Astrocyte (in vitro differentiated cells and primary cell): ENCODE measurements around the gene CPLX4. TPM values are rescaled to one million over a fixed set of nuclear protein-coding genes. Genes with fewer than 3 reads are reported as not detected.

Experiments used
- DNase-seq: peaks from one replicate; pipeline ENCODE4 v3.0.0-alpha.2; 2010; ENCODE audit warnings: low read depth
- FAIRE-seq: peaks from 2 replicates; lab custom pipeline; 2011; peaks lifted over from hg19 to GRCh38; lab: Jason Lieb, UNC
- H2AFZ ChIP-seq: 2 replicates; pipeline ENCODE4 v1.6.0; 2012; ENCODE audit warnings: low read depth, low read length, inconsistent platforms
- H3K27ac ChIP-seq: 2 replicates; pipeline ENCODE4 v1.5.1; 2011; ENCODE audit warnings: low read depth, low read length, inconsistent platforms
- H3K27me3 ChIP-seq: 2 replicates; pipeline ENCODE4 v1.6.0; 2011; ENCODE audit warnings: low read length, inconsistent platforms; ENCODE audit not compliant: insufficient read depth
- H3K36me3 ChIP-seq: 2 replicates; pipeline ENCODE4 v1.5.1; 2011; ENCODE audit warnings: low read length, inconsistent platforms; ENCODE audit not compliant: insufficient read depth
- H3K4me1 ChIP-seq: 2 replicates; pipeline ENCODE4 v1.5.1; 2011; ENCODE audit warnings: low read length, inconsistent platforms; ENCODE audit not compliant: insufficient read depth
- H3K4me2 ChIP-seq: 2 replicates; pipeline ENCODE4 v1.6.0; 2012; ENCODE audit warnings: low read length, inconsistent platforms
- H3K4me3 ChIP-seq: 2 replicates; pipeline ENCODE4 v1.5.1; 2011; ENCODE audit warnings: low read depth, mild to moderate bottlenecking, low read length, inconsistent platforms; ENCODE audit not compliant: insufficient read depth
- H3K79me2 ChIP-seq: 2 replicates; pipeline ENCODE4 v1.6.0; 2012; ENCODE audit warnings: mild to moderate bottlenecking, low read length, inconsistent platforms; ENCODE audit not compliant: insufficient read depth
- H3K9ac ChIP-seq: 2 replicates; pipeline ENCODE4 v1.6.0; 2012; ENCODE audit warnings: mild to moderate bottlenecking, low read length, inconsistent platforms
- H3K9me3 ChIP-seq: 2 replicates; pipeline ENCODE4 v1.5.1; 2012; ENCODE audit warnings: low read depth, mild to moderate bottlenecking, low read length, inconsistent platforms; ENCODE audit not compliant: insufficient read depth
- H4K20me1 ChIP-seq: 2 replicates; pipeline ENCODE4 v1.6.0; 2012; ENCODE audit warnings: low read length, inconsistent platforms; ENCODE audit not compliant: insufficient read depth
- H3K27ac Mint-ChIP-seq: one replicate; pipeline ENCODE4 v1.8.0; 2021; ENCODE audit warnings: mild to moderate bottlenecking, mixed read lengths; ENCODE audit not compliant: unreplicated experiment
- H3K27me3 Mint-ChIP-seq: one replicate; pipeline ENCODE4 v1.8.0; 2021; ENCODE audit warnings: low read depth, mixed read lengths; ENCODE audit not compliant: unreplicated experiment
- H3K36me3 Mint-ChIP-seq: one replicate; pipeline ENCODE4 v1.8.0; 2021; ENCODE audit warnings: low read depth, mixed read lengths; ENCODE audit not compliant: unreplicated experiment
- H3K4me1 Mint-ChIP-seq: one replicate; pipeline ENCODE4 v1.8.0; 2021; ENCODE audit warnings: low read depth, mixed read lengths; ENCODE audit not compliant: unreplicated experiment
- H3K4me3 Mint-ChIP-seq: one replicate; pipeline ENCODE4 v1.8.0; 2021; ENCODE audit warnings: mild to moderate bottlenecking, moderate library complexity, mixed read lengths; ENCODE audit not compliant: unreplicated experiment
- H3K9me3 Mint-ChIP-seq: one replicate; pipeline ENCODE4 v1.8.0; 2021; ENCODE audit warnings: mild to moderate bottlenecking, mixed read lengths; ENCODE audit not compliant: unreplicated experiment
- EZH2 ChIP-seq: IDR thresholded peaks from 2 replicates; pipeline ENCODE4 v1.6.1; 2012; ENCODE audit warnings: mild to moderate bottlenecking, low read length, inconsistent platforms; ENCODE audit not compliant: insufficient read depth
- total RNA-seq: library from RNA; stranded (reverse); gene quantifications from 2 replicates; pipeline ENCODE4 v1.2.1, GENCODE V29; 2021
- TF ChIP-seq, protein P1 (sequence below): IDR thresholded peaks from 2 replicates; pipeline ENCODE4 v1.5.1; 2011; ENCODE audit warnings: low read depth, mild to moderate bottlenecking, inconsistent platforms, low read length, moderate library complexity; ENCODE audit not compliant: insufficient read depth

Gene CPLX4
- total RNA-seq, 1 donor from 2014 or later: not detected

- Mint-ChIP-seq H3K4me1 (no peaks in the 10 kb centered on the region), H3K27me3 (no peaks in the 10 kb centered on the region), H3K4me3 (no peak overlapping the region), H3K36me3 (peaks cover 12% of the 10 kb centered on the region), H3K27ac (no peak overlapping the region), H3K9me3 (no peaks in the 10 kb centered on the region)
- Histone ChIP-seq H4K20me1 (peaks cover 42% of the 10 kb centered on the region), H2AFZ (no peak overlapping the region), H3K27me3 (no peaks in the 10 kb centered on the region), H3K79me2 (peaks cover 2% of the 10 kb centered on the region), H3K4me3 (no peak overlapping the region), H3K9ac (no peak overlapping the region), H3K4me2 (no peak overlapping the region), H3K9me3 (no peaks in the 10 kb centered on the region), H3K36me3 (peaks cover 80% of the 10 kb centered on the region), H3K4me1 (no peaks in the 10 kb centered on the region), H3K27ac (no peak overlapping the region)
- DNase-seq (no peak), FAIRE-seq (no peak)
- TF ChIP-seq, protein P1, sequence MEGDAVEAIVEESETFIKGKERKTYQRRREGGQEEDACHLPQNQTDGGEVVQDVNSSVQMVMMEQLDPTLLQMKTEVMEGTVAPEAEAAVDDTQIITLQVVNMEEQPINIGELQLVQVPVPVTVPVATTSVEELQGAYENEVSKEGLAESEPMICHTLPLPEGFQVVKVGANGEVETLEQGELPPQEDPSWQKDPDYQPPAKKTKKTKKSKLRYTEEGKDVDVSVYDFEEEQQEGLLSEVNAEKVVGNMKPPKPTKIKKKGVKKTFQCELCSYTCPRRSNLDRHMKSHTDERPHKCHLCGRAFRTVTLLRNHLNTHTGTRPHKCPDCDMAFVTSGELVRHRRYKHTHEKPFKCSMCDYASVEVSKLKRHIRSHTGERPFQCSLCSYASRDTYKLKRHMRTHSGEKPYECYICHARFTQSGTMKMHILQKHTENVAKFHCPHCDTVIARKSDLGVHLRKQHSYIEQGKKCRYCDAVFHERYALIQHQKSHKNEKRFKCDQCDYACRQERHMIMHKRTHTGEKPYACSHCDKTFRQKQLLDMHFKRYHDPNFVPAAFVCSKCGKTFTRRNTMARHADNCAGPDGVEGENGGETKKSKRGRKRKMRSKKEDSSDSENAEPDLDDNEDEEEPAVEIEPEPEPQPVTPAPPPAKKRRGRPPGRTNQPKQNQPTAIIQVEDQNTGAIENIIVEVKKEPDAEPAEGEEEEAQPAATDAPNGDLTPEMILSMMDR: no peak
- no peak for TF ChIP-seq EZH2
Observed at GRCh38 chr18:59332986-59333385, 14.5 kb upstream of the CPLX4 start.

GRCh38 chr18:59328683-59329082 lies 10.2 kb upstream of the CPLX4 start:
- DNase-seq (no peak), FAIRE-seq (no peak)
- Histone ChIP-seq H3K79me2 (no peaks in the 10 kb centered on the region), H2AFZ (no peak overlapping the region), H3K36me3 (peaks cover 72% of the 10 kb centered on the region), H3K9ac (no peak overlapping the region), H3K4me3 (no peak overlapping the region), H4K20me1 (peaks cover 13% of the 10 kb centered on the region), H3K4me1 (no peaks in the 10 kb centered on the region), H3K4me2 (no peak overlapping the region), H3K27me3 (no peaks in the 10 kb centered on the region), H3K9me3 (no peaks in the 10 kb centered on the region), H3K27ac (no peak overlapping the region)
- Mint-ChIP-seq H3K27ac (no peak overlapping the region), H3K4me3 (no peak overlapping the region), H3K27me3 (no peaks in the 10 kb centered on the region), H3K9me3 (no peaks in the 10 kb centered on the region), H3K4me1 (no peaks in the 10 kb centered on the region), H3K36me3 (peaks cover 21% of the 10 kb centered on the region)
- TF ChIP-seq, protein P1: no peak
- no peak for TF ChIP-seq EZH2

DNA sequence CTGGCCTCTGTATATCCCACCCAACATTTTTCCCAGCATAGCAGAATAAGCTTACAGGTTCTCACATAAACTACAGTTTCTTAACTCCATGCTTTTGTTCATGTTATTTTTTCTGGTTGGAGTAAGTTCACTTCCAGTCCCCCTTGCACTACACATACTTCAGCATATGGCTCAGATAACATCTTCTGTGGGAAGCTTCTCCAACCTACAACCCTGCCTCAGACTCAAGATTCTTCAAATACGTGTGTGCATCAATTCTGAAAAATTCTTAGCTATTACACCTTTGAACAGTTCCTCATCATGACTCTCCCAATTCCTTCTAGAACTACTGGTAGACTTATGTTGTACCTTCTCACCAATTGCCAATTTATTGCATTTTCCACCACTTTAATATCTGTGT lies 7.5 kb upstream of the CPLX4 start:
- no peaks in the 10 kb centered on the region for H3K9me3 ChIP-seq
- no peaks in the 10 kb centered on the region for H3K27me3 ChIP-seq
- H3K27ac ChIP-seq: no peak overlapping the region
- H3K79me2 ChIP-seq: no peaks in the 10 kb centered on the region
- no peak overlapping the region for H3K4me3 ChIP-seq
- no peak overlapping the region for H3K27ac Mint-ChIP-seq
- no peaks in the 10 kb centered on the region for H3K4me1 Mint-ChIP-seq
- H3K27me3 Mint-ChIP-seq: no peaks in the 10 kb centered on the region
- peaks cover 21% of the 10 kb centered on the region for H3K36me3 Mint-ChIP-seq
- TF ChIP-seq, protein P1: no peak
- TF ChIP-seq EZH2: no peak
- no peaks in the 10 kb centered on the region for H3K4me1 ChIP-seq
- H3K4me3 Mint-ChIP-seq: no peak overlapping the region
- H2AFZ ChIP-seq: no peak overlapping the region
- peaks cover 3% of the 10 kb centered on the region for H4K20me1 ChIP-seq
- H3K9ac ChIP-seq: no peak overlapping the region
- peaks cover 46% of the 10 kb centered on the region for H3K36me3 ChIP-seq
- DNase-seq (no peak), FAIRE-seq (no peak)
- no peak overlapping the region for H3K4me2 ChIP-seq
- H3K9me3 Mint-ChIP-seq: no peaks in the 10 kb centered on the region
